ENCODE data around the gene TPRN. TPM values are rescaled to one million over a fixed set of nuclear protein-coding genes. Genes with fewer than 3 reads are reported as not detected.

Gene TPRN
- total RNA-seq, 1 donor from 2014 or later = 3.4 TPM

GRCh38 chr9:137162505-137163364, 37.8 kb downstream of the TPRN start:
- Histone ChIP-seq H2AFZ (replicated peaks) (no peak overlapping the region), H4K20me1 (ENCODE audit: low read depth) (peaks cover 56% of the 10 kb centered on the region), H3K36me3 (no peaks in the 10 kb centered on the region), H3K27me3 (peaks cover 100% of the 10 kb centered on the region), H3K4me3 (peak overlapping the region; percentile 32), H3K79me2 (ENCODE audit: low read depth) (no peaks in the 10 kb centered on the region), H3F3A (ENCODE audit: low read depth) (peaks cover 3% of the 10 kb centered on the region), H3K9ac (no peak overlapping the region), H3K9me3 (ENCODE audit: low read depth) (no peaks in the 10 kb centered on the region), H3K4me1 (peaks cover 8% of the 10 kb centered on the region), H3K4me2 (peak overlapping the region; percentile 71), H3K27ac (no peak overlapping the region)
- DNase-seq (ENCODE audit: low spot score) = peak; percentile 61
- H3K27me3 Mint-ChIP-seq (ENCODE audit: insufficient read depth, low read depth) = peaks cover 67% of the 10 kb centered on the region
- peak overlapping the region; percentile 77 for H3K4me3 Mint-ChIP-seq
- no peak overlapping the region for H3K27ac Mint-ChIP-seq
- H3K4me1 Mint-ChIP-seq = peaks cover 6% of the 10 kb centered on the region
- H3K9me3 Mint-ChIP-seq = no peaks in the 10 kb centered on the region
- peak; percentile 90 for TF ChIP-seq EZH2phosphoT487 (IDR thresholded peaks at IDR 0.05)
- TF ChIP-seq CTCF (IDR thresholded peaks at IDR 0.05) = peak; percentile 22
- peak; percentile 96 for TF ChIP-seq EZH2 (IDR thresholded peaks at IDR 0.05)
- H3K36me3 Mint-ChIP-seq = peaks cover 1% of the 10 kb centered on the region

- Histone ChIP-seq H3K9ac (no peak overlapping the region), H3K4me3 (no peak overlapping the region), H3K27ac (no peak overlapping the region), H3K9me3 (ENCODE audit: low read depth) (no peaks in the 10 kb centered on the region), H3K79me2 (ENCODE audit: low read depth) (no peaks in the 10 kb centered on the region), H3K36me3 (no peaks in the 10 kb centered on the region), H3K4me1 (peaks cover 8% of the 10 kb centered on the region), H2AFZ (replicated peaks) (no peak overlapping the region), H3K4me2 (peak overlapping the region; percentile 18), H3K27me3 (peaks cover 100% of the 10 kb centered on the region), H4K20me1 (ENCODE audit: low read depth) (peaks cover 52% of the 10 kb centered on the region), H3F3A (ENCODE audit: low read depth) (peaks cover 3% of the 10 kb centered on the region)
- no peak for DNase-seq (ENCODE audit: low spot score)
- TF ChIP-seq CTCF (IDR thresholded peaks at IDR 0.05) (no peak), EZH2 (IDR thresholded peaks at IDR 0.05) (no peak), EZH2phosphoT487 (IDR thresholded peaks at IDR 0.05) (no peak)
- Mint-ChIP-seq H3K27me3 (ENCODE audit: insufficient read depth, low read depth) (peaks cover 70% of the 10 kb centered on the region), H3K9me3 (no peaks in the 10 kb centered on the region), H3K4me1 (peaks cover 6% of the 10 kb centered on the region), H3K36me3 (peaks cover 1% of the 10 kb centered on the region), H3K4me3 (no peak overlapping the region), H3K27ac (no peak overlapping the region)
These were observed 38.7 kb downstream of the TPRN start for GRCh38 chr9:137161558-137162486.

- Histone ChIP-seq H2AFZ (replicated peaks) (no peak overlapping the region), H3K9ac (no peak overlapping the region), H3K27ac (no peak overlapping the region), H3F3A (ENCODE audit: low read depth) (peaks cover 3% of the 10 kb centered on the region), H4K20me1 (ENCODE audit: low read depth) (peaks cover 44% of the 10 kb centered on the region), H3K27me3 (peaks cover 100% of the 10 kb centered on the region), H3K4me2 (no peak overlapping the region), H3K4me1 (peaks cover 8% of the 10 kb centered on the region), H3K36me3 (no peaks in the 10 kb centered on the region), H3K4me3 (no peak overlapping the region), H3K9me3 (ENCODE audit: low read depth) (no peaks in the 10 kb centered on the region), H3K79me2 (ENCODE audit: low read depth) (no peaks in the 10 kb centered on the region)
- H3K4me1 Mint-ChIP-seq = peaks cover 6% of the 10 kb centered on the region
- peak; percentile 27 for TF ChIP-seq EZH2 (IDR thresholded peaks at IDR 0.05)
- TF ChIP-seq EZH2phosphoT487 (IDR thresholded peaks at IDR 0.05) = no peak
- no peak for TF ChIP-seq CTCF (IDR thresholded peaks at IDR 0.05)
- no peaks in the 10 kb centered on the region for H3K9me3 Mint-ChIP-seq
- H3K27me3 Mint-ChIP-seq (ENCODE audit: insufficient read depth, low read depth) = peaks cover 70% of the 10 kb centered on the region
- H3K36me3 Mint-ChIP-seq = peaks cover 1% of the 10 kb centered on the region
- no peak overlapping the region for H3K4me3 Mint-ChIP-seq
- H3K27ac Mint-ChIP-seq = no peak overlapping the region
- no peak for DNase-seq (ENCODE audit: low spot score)
These were observed 39.6 kb downstream of the TPRN start for GRCh38 chr9:137160716-137161557.

Measured in neural progenitor cell (in vitro differentiated cells).